ENCODE measurements around the gene ZNG1F.
"Not testable (repeated sequence)": the region's sequence is repeated elsewhere in the genome, so short reads cannot be mapped to it uniquely, and the experiment has no call there.

ZNG1F gene

GRCh38 chr9:41189217-41189616, at the start of gene ZNG1F:
Gene ZNG1F, minus strand, starts transcription at chr9:41189317. Its CDS starts 59 bp downstream, at chr9:41189258.
- not testable (repeated sequence) for DNase-seq

GRCh38 chr9:41237110-41237749, 48.1 kb upstream of the ZNG1F start:
- not testable (repeated sequence) for DNase-seq

- not testable (repeated sequence) for DNase-seq
These were observed 47.5 kb upstream of the ZNG1F start for GRCh38 chr9:41236486-41237109.

DNA sequence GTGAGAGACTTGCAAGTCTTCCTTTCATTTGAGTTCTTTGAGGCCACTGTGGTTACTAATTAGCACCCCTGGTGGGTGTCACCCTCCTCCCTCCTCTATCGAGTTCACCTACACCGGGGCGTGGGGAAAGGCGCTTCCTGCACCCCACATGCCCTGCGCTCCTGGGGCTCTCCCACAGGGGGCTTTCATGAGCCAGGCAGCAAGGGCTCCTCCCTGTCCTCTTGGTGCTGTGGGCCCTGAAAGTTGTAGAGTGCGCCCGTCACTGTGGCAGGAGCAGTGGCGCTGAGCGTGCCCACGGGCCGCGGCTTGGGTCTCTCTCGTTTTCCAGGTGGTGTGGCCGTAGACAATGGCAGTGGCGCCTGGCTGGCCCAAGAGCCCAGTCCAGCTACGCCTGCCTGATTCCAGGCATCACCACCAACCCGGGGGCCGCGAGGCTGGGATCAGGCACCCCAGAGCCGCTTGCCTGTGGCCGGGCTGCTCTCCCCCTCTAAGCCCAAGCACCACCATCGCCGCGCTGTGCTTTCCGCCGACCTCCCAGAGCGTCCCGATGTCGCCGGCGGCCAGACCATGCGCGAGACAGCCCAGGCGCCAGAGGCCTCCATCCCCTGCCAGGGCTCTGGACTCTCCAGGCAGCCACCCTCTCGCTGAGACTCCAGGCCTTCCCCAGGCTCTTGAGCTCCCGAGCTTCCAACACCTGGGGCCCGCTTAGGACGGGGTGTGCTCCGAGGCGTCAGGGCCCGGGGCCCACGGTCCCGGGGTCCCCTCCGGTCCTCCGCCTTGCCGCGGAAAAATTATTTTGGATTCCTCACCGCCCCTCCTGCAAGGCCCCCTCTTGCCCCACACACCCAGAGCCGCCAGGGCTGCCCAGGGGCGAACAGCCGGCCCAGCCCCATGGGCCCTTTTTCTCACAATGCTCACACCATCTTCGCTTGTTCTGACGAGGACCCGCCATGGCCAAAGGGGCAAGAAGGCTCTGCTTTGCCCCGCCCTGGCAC, 46.0 kb upstream of the ZNG1F start:
- not testable (repeated sequence) for DNase-seq

GRCh38 chr9:41234221-41234620, 45.1 kb upstream of the ZNG1F start:
- not testable (repeated sequence) for DNase-seq

GRCh38 chr9:41232326-41232725, 43.2 kb upstream of the ZNG1F start:
- DNase-seq = not testable (repeated sequence)

DNA sequence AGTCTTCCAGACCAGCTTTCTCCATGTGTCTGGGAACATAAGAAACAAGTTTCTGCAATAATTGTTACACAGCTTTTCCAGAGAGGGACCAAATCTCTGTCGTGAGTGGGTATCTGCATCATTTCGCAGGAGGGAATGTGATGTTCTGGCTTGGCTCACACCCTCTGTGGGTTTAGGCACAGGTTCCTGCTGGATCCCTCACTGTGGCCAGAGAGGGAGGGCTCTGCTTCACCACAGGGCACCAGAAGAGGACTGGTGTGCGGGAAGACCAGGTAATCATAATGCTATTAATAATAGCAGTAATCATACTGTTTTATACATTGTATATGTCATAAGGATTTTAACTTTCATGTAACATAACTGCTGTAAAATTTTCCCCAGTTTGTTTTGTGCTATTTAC, 41.3 kb upstream of the ZNG1F start:
- not testable (repeated sequence) for DNase-seq

DNA sequence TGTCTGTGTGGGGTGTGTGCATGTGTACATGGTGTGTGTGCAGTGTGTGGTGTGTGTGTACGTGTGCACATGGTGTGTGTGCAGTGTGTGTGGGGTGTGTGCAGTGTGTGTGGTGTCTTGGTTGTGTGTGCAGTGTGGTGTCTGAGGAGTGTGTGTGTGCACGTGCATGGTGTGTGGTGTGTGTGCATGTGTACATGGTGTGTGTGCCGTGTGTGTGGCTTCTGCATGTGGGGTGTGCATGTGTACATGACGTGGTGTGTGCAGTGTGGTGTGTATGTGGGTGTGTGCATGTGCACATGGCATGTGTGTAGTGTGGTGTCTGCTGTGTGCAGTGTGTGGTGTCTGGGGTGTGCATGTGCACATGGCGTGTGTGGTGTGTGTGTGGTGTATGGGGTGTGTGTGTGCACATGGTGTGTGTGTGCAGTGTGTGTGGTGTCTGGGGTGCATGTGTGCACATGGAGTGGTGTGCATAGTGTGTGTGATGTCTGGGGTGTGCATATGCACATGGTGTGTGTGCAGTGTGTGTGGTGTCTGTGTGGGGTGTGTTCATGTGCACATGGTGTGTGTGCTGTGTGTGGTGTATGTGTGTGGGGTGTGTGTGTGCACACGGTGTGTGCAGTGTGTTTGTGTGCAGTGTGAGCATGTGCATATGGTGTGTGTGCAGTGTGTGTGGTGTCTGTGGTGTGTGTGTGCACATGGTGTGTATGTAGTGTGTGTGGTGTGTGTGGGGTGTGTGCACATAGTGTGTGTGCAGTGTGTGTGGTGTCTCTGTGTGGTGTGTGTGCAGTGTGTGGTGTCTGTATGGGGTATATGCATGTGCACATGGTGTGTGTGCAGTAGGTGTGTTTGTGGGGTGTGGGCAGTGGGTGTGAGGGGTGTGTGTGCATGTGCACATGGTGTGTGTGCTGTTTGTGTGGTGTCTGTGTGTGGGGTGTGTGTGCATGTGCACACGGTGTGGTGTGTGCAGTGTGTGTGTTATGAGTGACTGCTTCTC, 40.6 kb upstream of the ZNG1F start:
- DNase-seq = no peak

GRCh38 chr9:41219831-41220230, 30.7 kb upstream of the ZNG1F start:
- not testable (repeated sequence) for DNase-seq

DNA sequence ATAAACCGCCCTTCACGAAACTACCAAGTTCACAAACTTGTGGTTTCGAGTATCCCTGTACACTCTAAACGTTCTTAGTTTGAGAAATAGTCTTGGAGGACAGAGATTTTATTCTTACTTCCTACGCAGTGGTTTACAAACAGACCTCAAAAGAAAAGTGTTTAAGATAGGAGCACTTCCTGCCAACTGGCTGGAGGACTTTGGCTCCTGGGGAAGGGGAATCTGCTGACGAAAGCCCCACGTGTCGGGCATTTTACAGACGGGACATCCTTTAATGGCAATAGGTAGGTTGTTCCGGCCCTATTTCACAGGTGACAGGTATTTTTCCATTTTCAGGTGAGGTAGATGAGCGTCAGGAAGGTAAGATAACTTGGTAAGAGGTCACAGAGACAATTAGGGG, 678 bp downstream of the ZNG1F start:
- not testable (repeated sequence) for DNase-seq

DNA sequence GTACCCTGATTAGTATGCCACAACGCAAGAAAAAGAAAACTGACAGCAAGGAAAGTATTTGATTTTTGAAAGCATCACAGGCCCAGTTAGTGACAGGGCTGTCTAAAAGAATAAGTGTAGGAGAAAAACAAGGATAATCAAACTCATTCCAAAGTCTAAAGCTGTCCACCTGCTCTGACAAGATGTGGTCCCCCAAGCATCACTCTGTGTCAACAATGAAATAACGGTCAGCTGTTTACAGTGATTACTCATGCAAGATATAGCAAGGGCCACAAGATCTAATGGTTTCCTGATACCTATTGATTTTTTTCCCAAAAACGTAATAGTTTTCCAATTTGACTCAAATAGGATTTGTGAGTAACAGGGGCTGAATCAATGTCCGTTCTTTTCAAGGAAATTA, 14.1 kb downstream of the ZNG1F start:
- DNase-seq = not testable (repeated sequence)

DNA sequence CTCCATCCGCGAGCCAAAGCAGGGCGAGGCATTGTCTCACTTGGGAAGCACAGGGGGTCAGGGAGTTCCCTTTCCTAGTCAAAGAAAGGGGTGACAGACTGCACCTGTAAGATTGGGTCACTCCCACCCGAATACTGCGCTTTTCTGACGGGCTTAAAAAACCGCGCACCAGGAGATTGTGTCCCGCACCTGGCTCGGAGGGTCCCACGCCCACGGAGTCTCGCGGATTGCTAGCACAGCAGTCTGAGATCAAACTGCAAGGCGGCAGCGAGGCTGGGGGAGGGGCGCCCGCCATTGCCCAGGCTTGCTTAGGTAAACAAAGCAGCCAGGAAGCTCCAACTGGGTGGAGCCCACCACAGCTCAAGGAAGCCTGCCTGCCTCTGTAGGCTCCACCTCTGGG, 39.0 kb downstream of the ZNG1F start:
- DNase-seq = not testable (repeated sequence)

DNA sequence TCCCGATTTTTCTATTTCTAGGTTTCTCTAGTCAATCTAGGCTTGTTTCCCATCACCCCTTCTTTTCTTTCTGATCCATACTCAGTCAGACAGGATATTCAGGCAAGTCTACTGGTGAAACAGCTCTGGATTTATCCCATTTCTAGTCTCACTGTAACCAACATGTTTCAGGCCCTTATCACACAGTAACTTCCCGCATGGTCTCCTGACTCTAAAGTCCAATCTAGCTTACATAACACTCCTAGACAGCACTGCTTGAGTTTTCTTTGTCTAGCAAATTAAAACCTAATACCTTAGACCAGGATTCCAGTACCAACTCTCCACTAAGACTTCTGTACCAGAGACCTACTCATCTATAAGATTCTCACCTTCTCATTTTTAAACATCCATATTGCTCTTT, 47.2 kb downstream of the ZNG1F start:
- not testable (repeated sequence) for DNase-seq

- DNase-seq = not testable (repeated sequence)
These were observed 60.5 kb downstream of the ZNG1F start, which contains the start of gene FOXD4L6 for GRCh38 chr9:41128581-41128980. Gene FOXD4L6, minus strand, starts transcription at chr9:41128681. Its CDS starts 298 bp downstream, at chr9:41128383.

DNA sequence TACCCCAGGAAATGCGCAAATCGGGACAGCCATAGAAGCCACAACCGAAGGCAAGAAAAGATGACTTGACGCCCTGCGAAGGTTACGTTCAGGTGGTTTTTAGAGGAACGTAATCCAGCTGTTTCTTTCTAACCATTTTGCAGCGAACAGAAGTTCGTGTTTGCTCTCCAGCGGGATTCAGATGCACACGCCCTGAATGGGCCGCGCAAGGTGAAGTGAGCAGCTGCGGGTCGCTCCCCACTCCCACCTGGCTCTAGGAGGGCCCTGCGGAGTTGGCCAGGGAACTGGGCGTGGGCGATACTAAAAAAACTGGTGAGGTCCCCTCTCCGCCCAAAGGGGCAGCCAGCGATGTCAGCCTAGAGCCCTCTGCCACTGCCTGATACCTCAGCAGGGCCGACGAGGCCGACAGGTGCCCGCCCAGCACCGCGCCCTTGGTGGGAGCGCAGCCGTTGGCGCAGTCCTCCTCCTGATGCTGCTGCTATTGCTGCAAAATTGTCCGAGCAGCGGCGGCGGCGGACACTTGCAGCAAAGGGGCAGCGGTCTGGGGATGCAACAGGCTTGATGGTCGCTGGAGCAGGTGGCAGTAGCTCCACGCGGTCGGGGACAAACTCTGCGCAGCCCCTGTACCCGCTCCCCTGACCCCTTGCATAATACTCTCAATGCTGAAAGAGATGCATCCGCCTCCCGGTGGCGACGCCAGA, 62.2 kb downstream of the ZNG1F start:
- DNase-seq = not testable (repeated sequence)

DNA sequence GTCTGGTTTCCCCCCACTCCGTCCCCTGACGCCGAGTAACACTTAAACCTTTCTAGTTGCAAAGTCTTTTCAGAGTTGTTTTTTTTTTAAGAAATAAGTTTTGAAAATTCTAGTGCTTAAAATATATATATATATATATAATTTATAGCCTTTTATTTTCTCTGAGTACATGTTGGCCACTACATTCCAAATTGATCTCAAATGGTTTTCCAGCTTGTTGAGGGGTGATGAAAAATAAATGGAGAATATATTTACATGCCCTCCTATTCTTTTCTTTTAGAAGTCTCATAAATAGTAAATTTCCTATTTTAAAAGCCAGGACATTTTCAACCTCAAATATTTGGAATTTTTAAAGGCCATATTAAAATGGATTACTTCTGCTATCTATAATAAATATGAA, 63.2 kb downstream of the ZNG1F start:
- not testable (repeated sequence) for DNase-seq

DNA sequence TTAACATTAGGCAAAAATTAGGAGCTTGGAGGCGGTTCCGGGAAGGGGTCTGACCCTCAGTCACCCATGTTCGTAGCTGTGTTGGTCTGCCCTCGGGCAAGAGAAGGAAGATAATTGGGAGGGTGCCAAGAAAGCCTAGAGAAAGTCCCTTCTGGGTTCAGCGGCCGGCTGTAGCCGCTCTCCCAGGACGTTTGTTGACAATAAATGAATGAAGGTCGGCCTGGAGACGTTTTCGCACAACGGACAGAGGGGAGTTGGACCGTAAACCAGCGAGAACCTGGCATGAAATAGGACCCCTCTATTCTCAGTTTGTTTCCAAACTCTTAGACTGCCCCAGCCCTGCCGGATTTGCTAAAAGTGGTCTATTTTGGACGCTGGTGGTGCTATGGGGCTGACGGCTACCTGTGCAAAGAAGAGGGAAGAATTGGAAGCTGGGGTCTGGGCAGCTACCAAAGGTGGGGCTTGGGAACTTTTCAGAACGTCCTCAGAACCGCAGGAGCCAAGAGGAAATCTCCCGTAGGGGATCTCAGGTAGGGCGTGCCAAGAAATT, 63.9 kb downstream of the ZNG1F start:
- DNase-seq = not testable (repeated sequence)

GRCh38 chr9:41124250-41125108, 64.6 kb downstream of the ZNG1F start:
- DNase-seq = not testable (repeated sequence)

DNA sequence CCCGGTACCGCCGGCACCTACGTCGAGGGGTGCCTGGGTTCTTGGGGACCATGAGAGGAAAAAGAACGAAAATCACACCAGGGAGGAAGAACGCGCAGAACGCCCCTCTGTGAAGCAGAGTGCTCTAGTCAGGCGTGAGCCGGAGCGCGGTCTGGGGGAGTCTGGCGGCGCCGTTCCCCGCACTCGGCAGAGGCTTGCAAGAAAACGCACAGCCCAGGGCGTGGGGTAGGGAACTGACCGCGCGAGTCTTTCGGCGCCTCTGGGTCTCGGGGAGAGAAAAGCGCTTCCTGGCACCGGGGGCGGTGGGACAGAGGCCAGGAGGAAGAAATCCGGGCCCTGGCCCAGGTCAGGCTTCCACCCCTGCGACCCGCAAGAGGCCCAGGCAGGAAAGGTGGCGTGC, 65.3 kb downstream of the ZNG1F start:
- DNase-seq = not testable (repeated sequence)

- DNase-seq = not testable (repeated sequence)
These were observed 65.7 kb downstream of the ZNG1F start for GRCh38 chr9:41123396-41123795.

Measured in NK-92 treated with Interleukin-12 subunit alpha and Interleukin-12 subunit beta, amount 100 ng/mL, for 24 hours (cell line).